Lower leg skin (tissue), 3 donors: ENCODE data around the gene MPEG1.

Experiments used
- CTCF ChIP-seq, 3 donors: fragments of 450-650 bp; IDR thresholded peaks; one replicate each; pipeline ENCODE4 v1.5.1; 2016; ENCODE audit warnings: antibody characterized with exemption in 3 of 3, mild to moderate bottlenecking in 3 of 3, moderate library complexity in 2 of 3
- POLR2A ChIP-seq, 2 donors: fragments of 450-650 bp; IDR thresholded peaks; one replicate each; pipeline ENCODE4 v1.6.1; 2016 to 2017; ENCODE audit warnings: antibody characterized with exemption in 2 of 2, mild to moderate bottlenecking in 1 of 2, moderate library complexity in 1 of 2

- TF ChIP-seq CTCF (IDR thresholded peaks at IDR 0.05) (no peak), POLR2A (IDR thresholded peaks at IDR 0.05) (no peak)
Measured at GRCh38 chr11:59184691-59185339, 27.9 kb downstream of the MPEG1 start.
